Endothelial cell of umbilical vein (primary cell): Measurements from ENCODE around the gene MARK4. TPM values are rescaled to one million over a fixed set of nuclear protein-coding genes. Genes with fewer than 3 reads are reported as not detected.

Experiments used
- BruUV-seq: library from RNA; stranded (reverse); fragments of 400-500 nt; replicated peaks from 2 replicates; lab custom pipeline; 2021; lab: Mats Ljungman, UMichigan
- CTCF ChIA-PET: fragments of 300-600, 350-600 bp; sonication (Branson Sonifier 250); formaldehyde crosslinking; loops from one replicate; lab custom pipeline; 2021; ENCODE audit warnings: antibody characterized with exemption, inconsistent platforms; lab: Charles Lee
- POLR2A ChIA-PET: fragments of 300-600, 350-600 bp; sonication (Branson Sonifier 250); formaldehyde crosslinking; loops from one replicate; lab custom pipeline; 2021; ENCODE audit warnings: antibody characterized with exemption, inconsistent platforms; lab: Charles Lee
- DNase-seq: peaks from one replicate; pipeline ENCODE4 v3.0.0-alpha.2; 2011; ENCODE audit warnings: low read depth, low spot score
- FAIRE-seq: peaks from 2 replicates; lab custom pipeline; 2011; peaks lifted over from hg19 to GRCh38; lab: Jason Lieb, UNC
- H2AFZ ChIP-seq: 2 replicates; pipeline ENCODE4 v1.6.0; 2012; ENCODE audit warnings: low read depth, low read length, control low read depth, inconsistent platforms
- H3K27ac ChIP-seq: 2 replicates; pipeline ENCODE4 v1.5.1; 2011; ENCODE audit warnings: low read depth, mild to moderate bottlenecking, control low read depth, low read length, moderate library complexity; ENCODE audit not compliant: insufficient read depth
- H3K27me3 ChIP-seq, 2 experiments: 2 replicates each; pipeline versions ENCODE4 v1.6.0 to v1.6.1; 2011; ENCODE audit warnings: low read length in 2 of 2, mixed read lengths in 1 of 2; ENCODE audit not compliant: control insufficient read depth in 2 of 2, insufficient read depth in 2 of 2
- H3K36me3 ChIP-seq, 2 experiments: 2 replicates in 1 of 2; 3 replicates in 1 of 2; pipeline ENCODE4 v1.5.1; 2011; ENCODE audit warnings: low read length in 2 of 2, mild to moderate bottlenecking in 1 of 2, moderate library complexity in 1 of 2; ENCODE audit not compliant: control insufficient read depth in 2 of 2, insufficient read depth in 2 of 2; ENCODE audit errors: extremely low read depth in 1 of 2
- H3K4me1 ChIP-seq: 3 replicates; pipeline ENCODE4 v1.5.1; 2011; ENCODE audit warnings: mild to moderate bottlenecking, low read length; ENCODE audit not compliant: control insufficient read depth, insufficient read depth; ENCODE audit errors: extremely low read depth
- H3K4me2 ChIP-seq: 2 replicates; pipeline ENCODE4 v1.6.1; 2011; ENCODE audit warnings: low read length, control low read depth, mixed read lengths; ENCODE audit not compliant: insufficient read depth
- H3K4me3 ChIP-seq, 3 experiments: fragments of 200-600 bp in 1 of 3; sonication (generic), shearing (Covaris generic) in 1 of 3; replicated peaks in 1 of 3; 2 replicates each; pipeline ENCODE4 v1.5.1; 2011 to 2016; ENCODE audit warnings: control low read depth in 3 of 3, low read length in 3 of 3, mild to moderate bottlenecking in 2 of 3, inconsistent platforms in 1 of 3, low read depth in 1 of 3, moderate library complexity in 1 of 3; ENCODE audit not compliant: insufficient read depth in 1 of 3
- H3K79me2 ChIP-seq: 2 replicates; pipeline ENCODE4 v1.6.0; 2012; ENCODE audit warnings: low read length, inconsistent platforms; ENCODE audit not compliant: control insufficient read depth, insufficient read depth
- H3K9ac ChIP-seq: replicated peaks from 2 replicates; pipeline ENCODE3; 2011; ENCODE audit warnings: low read length, control low read depth; ENCODE audit not compliant: insufficient read depth; ENCODE audit errors: extremely low read depth
- H3K9me1 ChIP-seq: replicated peaks from 3 replicates; pipeline ENCODE4 v1.6.0; 2011; ENCODE audit warnings: mild to moderate bottlenecking, low read length; ENCODE audit not compliant: control insufficient read depth, insufficient read depth; ENCODE audit errors: extremely low read depth
- H3K9me3 ChIP-seq: replicated peaks from 2 replicates; pipeline ENCODE4 v1.5.1; 2012; ENCODE audit warnings: low read length, inconsistent platforms; ENCODE audit not compliant: control insufficient read depth, insufficient read depth
- H4K20me1 ChIP-seq: replicated peaks from 2 replicates; pipeline ENCODE3; 2011; ENCODE audit warnings: mild to moderate bottlenecking, low read length; ENCODE audit not compliant: control insufficient read depth, insufficient read depth; ENCODE audit errors: extremely low read depth
- EZH2 ChIP-seq: IDR thresholded peaks from 2 replicates; pipeline ENCODE4 v1.6.1; 2012; ENCODE audit warnings: borderline replicate concordance, low read depth, mild to moderate bottlenecking, moderate library complexity, low read length, inconsistent platforms; ENCODE audit not compliant: severe bottlenecking
- FOS ChIP-seq: IDR thresholded peaks from 2 replicates; pipeline ENCODE4 v1.6.1; 2011; ENCODE audit warnings: mild to moderate bottlenecking, low read length, moderate library complexity, borderline replicate concordance; ENCODE audit not compliant: insufficient read depth
- GATA2 ChIP-seq: IDR thresholded peaks from 2 replicates; pipeline ENCODE4 v1.7.0; 2011; ENCODE audit warnings: low read depth, mild to moderate bottlenecking, moderate library complexity, mixed read lengths, low read length; ENCODE audit not compliant: insufficient read length, insufficient read depth
- JUN ChIP-seq: IDR thresholded peaks from 2 replicates; pipeline ENCODE4 v1.6.1; 2011; ENCODE audit warnings: borderline replicate concordance, low read depth; ENCODE audit not compliant: insufficient read length, insufficient read depth
- MYC ChIP-seq: IDR thresholded peaks from one replicate; pipeline ENCODE4 v1.6.1; 2011; ENCODE audit warnings: mild to moderate bottlenecking, low read depth, low read length
- POLR2A ChIP-seq: IDR thresholded peaks from 2 replicates; pipeline ENCODE4 v1.6.1; 2012; ENCODE audit warnings: low read depth, mild to moderate bottlenecking, control low read depth, low read length
- POLR2AphosphoS5 ChIP-seq: IDR thresholded peaks from 2 replicates; pipeline ENCODE4 v1.6.1; 2012; ENCODE audit warnings: low read depth, mild to moderate bottlenecking, control low read depth, low read length, moderate library complexity; ENCODE audit not compliant: insufficient read depth
- dilution Hi-C: fragments of 300-500 bp; cut with MboI; formaldehyde crosslinking; loops from one replicate; pipeline ENCODE4 v1.15.0; 2019; ENCODE audit warnings: low sequenced_read_pairs; ENCODE audit not compliant: extremely low pct_ligation_motif_present
- intact Hi-C: fragments of 100-400 bp; cut with micrococcal nuclease; formaldehyde crosslinking; loops from one replicate; pipeline ENCODE4 v1.10.0; 2022
- polyA plus RNA-seq, 4 experiments: library from polyadenylated mRNA; depleted of rRNA in 3 of 4; stranded (reverse) in 3 of 4; unstranded in 1 of 4; fragments of >200 nt; gene quantifications; 2 replicates each; pipeline versions ENCODE4 v1.2.1 to v1.2.3, GENCODE V29; 2011 to 2012; ENCODE audit warnings: missing spikeins in 1 of 4
- total RNA-seq: library from RNA; stranded (reverse); gene quantifications from 2 replicates; pipeline ENCODE4 v1.2.3, GENCODE V29; 2021
- TF ChIP-seq, protein P1 (sequence below), 2 donors: IDR thresholded peaks; 1 replicate in 1 of 2; 2 replicates in 1 of 2; pipeline ENCODE4 v1.5.1; 2011; ENCODE audit warnings: low read length in 2 of 2, mild to moderate bottlenecking in 2 of 2, moderate library complexity in 2 of 2, control low read depth in 1 of 2, inconsistent platforms in 1 of 2, low read depth in 1 of 2; ENCODE audit not compliant: insufficient read depth in 1 of 2; ENCODE audit errors: extremely low read depth in 1 of 2
- TF ChIP-seq, protein P2 (sequence below): IDR thresholded peaks from 2 replicates; pipeline ENCODE4 v1.6.1; 2011; ENCODE audit not compliant: insufficient read depth, insufficient read length

The MARK4 gene
- total and polyA plus RNA-seq, 2 donors (not counting 3 experiments of a cell fraction or from before 2014, with no cell fraction given), result 13.9 to 51.6 TPM

GRCh38 chr19:45349430-45349941 lies 98.4 kb downstream of the MARK4 start:
- dilution Hi-C loops, result no loop called here
- no peaks in the 10 kb centered on the region for H3K9me3 ChIP-seq
- no peak overlapping the region for H3K9ac ChIP-seq
- DNase-seq, result no peak
- no peak overlapping the region for H3K27ac ChIP-seq
- no peak overlapping the region for H3K4me3 ChIP-seq
- no peak for TF ChIP-seq GATA2
- no peak for TF ChIP-seq MYC
- TF ChIP-seq JUN, result no peak
- no peak for TF ChIP-seq POLR2AphosphoS5
- no peak for TF ChIP-seq POLR2A
- TF ChIP-seq, protein P1, sequence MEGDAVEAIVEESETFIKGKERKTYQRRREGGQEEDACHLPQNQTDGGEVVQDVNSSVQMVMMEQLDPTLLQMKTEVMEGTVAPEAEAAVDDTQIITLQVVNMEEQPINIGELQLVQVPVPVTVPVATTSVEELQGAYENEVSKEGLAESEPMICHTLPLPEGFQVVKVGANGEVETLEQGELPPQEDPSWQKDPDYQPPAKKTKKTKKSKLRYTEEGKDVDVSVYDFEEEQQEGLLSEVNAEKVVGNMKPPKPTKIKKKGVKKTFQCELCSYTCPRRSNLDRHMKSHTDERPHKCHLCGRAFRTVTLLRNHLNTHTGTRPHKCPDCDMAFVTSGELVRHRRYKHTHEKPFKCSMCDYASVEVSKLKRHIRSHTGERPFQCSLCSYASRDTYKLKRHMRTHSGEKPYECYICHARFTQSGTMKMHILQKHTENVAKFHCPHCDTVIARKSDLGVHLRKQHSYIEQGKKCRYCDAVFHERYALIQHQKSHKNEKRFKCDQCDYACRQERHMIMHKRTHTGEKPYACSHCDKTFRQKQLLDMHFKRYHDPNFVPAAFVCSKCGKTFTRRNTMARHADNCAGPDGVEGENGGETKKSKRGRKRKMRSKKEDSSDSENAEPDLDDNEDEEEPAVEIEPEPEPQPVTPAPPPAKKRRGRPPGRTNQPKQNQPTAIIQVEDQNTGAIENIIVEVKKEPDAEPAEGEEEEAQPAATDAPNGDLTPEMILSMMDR (IDR thresholded peaks at IDR 0.05; ENCODE audit: extremely low read depth in 1 of 2, insufficient read depth in 1 of 2, low read depth in 1 of 2, low read length in 2 of 2), result no peak
- no peak for TF ChIP-seq EZH2
- TF ChIP-seq, protein P2, sequence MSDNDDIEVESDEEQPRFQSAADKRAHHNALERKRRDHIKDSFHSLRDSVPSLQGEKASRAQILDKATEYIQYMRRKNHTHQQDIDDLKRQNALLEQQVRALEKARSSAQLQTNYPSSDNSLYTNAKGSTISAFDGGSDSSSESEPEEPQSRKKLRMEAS, result no peak
- no peak for TF ChIP-seq FOS
- H3K4me1 ChIP-seq, result no peaks in the 10 kb centered on the region
- H3K36me3 ChIP-seq, result peaks cover 3 to 28% of the 10 kb centered on the region in 2 experiments
- no peaks in the 10 kb centered on the region for H3K9me1 ChIP-seq
- H3K27me3 ChIP-seq, result no peaks in the 10 kb centered on the region
- CTCF ChIA-PET, result interaction anchor here (0.8 kb wide), 1 partner anchor 149 kb away, joined by 3 read pairs; no protein-coding TSS in a partner anchor
- POLR2A ChIA-PET, result no interaction called here
- no peak for FAIRE-seq
- H4K20me1 ChIP-seq, result no peaks in the 10 kb centered on the region
- H3K79me2 ChIP-seq, result no peaks in the 10 kb centered on the region
- H3K4me2 ChIP-seq, result no peak overlapping the region
- H2AFZ ChIP-seq, result no peak overlapping the region
- intact Hi-C loops, result no loop called here
- no TSS peak for BruUV-seq
